Measurements from ENCODE around the gene HGS. TPM values are rescaled to one million over a fixed set of nuclear protein-coding genes. Genes with fewer than 3 reads are reported as not detected.
A peak's percentile ranks its signal among the peaks of the same experiment; 100 is the strongest.

Gene HGS
- total and polyA plus RNA-seq, 2 of the 13 experiments (the other 11 are each of a cell fraction or from before 2014, with no cell fraction given), result 73.3 to 78.1 TPM

- TF ChIP-seq, protein P1, sequence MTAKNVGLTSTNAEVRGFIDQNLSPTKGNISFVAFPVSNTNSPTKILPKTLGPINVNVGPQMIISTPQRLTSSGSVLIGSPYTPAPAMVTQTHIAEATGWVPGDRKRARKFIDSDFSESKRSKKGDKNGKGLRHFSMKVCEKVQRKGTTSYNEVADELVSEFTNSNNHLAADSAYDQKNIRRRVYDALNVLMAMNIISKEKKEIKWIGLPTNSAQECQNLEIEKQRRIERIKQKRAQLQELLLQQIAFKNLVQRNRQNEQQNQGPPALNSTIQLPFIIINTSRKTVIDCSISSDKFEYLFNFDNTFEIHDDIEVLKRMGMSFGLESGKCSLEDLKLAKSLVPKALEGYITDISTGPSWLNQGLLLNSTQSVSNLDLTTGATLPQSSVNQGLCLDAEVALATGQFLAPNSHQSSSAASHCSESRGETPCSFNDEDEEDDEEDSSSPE (CRISPR knock-in tag; IDR thresholded peaks at IDR 0.05), result no peak
- TF ChIP-seq NFIB (CRISPR knock-in tag; IDR thresholded peaks at IDR 0.05; ENCODE audit: borderline replicate concordance) (no peak), ZMYM3 (CRISPR knock-in tag; IDR thresholded peaks at IDR 0.05) (no peak), ZBTB7A (CRISPR knock-in tag; IDR thresholded peaks at IDR 0.05) (no peak), NFE2L2 (IDR thresholded peaks at IDR 0.05; ENCODE audit: low read length) (no peak), ZNF263 (CRISPR knock-in tag; IDR thresholded peaks at IDR 0.05) (peak; percentile 87), TBX2 (CRISPR knock-in tag; IDR thresholded peaks at IDR 0.05; ENCODE audit: borderline replicate concordance) (peak; percentile 20; the same call in 1 of the 2 replicates), NFYC (CRISPR knock-in tag; IDR thresholded peaks at IDR 0.05) (no peak), TFAP4 (IDR thresholded peaks at IDR 0.05; ENCODE audit: borderline replicate concordance, low read depth) (0 out of 2 replicates have a peak, but pooled peaks have one; percentile 9), ZNF18 (CRISPR knock-in tag; IDR thresholded peaks at IDR 0.05; ENCODE audit: insufficient replicate concordance) (no peak), SOX13 (IDR thresholded peaks at IDR 0.05) (no peak), SOX13 (CRISPR knock-in tag; conservative IDR thresholded peaks at IDR 0.05 in 1 of 2, IDR thresholded peaks at IDR 0.05 in 1 of 2) (no peak), MYNN (CRISPR knock-in tag; IDR thresholded peaks at IDR 0.05; ENCODE audit: low read depth) (no peak), ZNF362 (CRISPR knock-in tag; IDR thresholded peaks at IDR 0.05; ENCODE audit: borderline replicate concordance) (0 out of 2 replicates have a peak, but pooled peaks have one; percentile 71), SP4 (CRISPR knock-in tag; IDR thresholded peaks at IDR 0.05) (no peak), AHR (CRISPR knock-in tag; IDR thresholded peaks at IDR 0.05) (no peak), RFX1 (IDR thresholded peaks at IDR 0.05) (no peak)
- TF ChIP-seq, protein P2, sequence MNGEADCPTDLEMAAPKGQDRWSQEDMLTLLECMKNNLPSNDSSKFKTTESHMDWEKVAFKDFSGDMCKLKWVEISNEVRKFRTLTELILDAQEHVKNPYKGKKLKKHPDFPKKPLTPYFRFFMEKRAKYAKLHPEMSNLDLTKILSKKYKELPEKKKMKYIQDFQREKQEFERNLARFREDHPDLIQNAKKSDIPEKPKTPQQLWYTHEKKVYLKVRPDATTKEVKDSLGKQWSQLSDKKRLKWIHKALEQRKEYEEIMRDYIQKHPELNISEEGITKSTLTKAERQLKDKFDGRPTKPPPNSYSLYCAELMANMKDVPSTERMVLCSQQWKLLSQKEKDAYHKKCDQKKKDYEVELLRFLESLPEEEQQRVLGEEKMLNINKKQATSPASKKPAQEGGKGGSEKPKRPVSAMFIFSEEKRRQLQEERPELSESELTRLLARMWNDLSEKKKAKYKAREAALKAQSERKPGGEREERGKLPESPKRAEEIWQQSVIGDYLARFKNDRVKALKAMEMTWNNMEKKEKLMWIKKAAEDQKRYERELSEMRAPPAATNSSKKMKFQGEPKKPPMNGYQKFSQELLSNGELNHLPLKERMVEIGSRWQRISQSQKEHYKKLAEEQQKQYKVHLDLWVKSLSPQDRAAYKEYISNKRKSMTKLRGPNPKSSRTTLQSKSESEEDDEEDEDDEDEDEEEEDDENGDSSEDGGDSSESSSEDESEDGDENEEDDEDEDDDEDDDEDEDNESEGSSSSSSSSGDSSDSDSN (CRISPR knock-in tag; IDR thresholded peaks at IDR 0.05), result peak; percentile 45; the same call in 1 of the 2 replicates
- TF ChIP-seq, protein P3, sequence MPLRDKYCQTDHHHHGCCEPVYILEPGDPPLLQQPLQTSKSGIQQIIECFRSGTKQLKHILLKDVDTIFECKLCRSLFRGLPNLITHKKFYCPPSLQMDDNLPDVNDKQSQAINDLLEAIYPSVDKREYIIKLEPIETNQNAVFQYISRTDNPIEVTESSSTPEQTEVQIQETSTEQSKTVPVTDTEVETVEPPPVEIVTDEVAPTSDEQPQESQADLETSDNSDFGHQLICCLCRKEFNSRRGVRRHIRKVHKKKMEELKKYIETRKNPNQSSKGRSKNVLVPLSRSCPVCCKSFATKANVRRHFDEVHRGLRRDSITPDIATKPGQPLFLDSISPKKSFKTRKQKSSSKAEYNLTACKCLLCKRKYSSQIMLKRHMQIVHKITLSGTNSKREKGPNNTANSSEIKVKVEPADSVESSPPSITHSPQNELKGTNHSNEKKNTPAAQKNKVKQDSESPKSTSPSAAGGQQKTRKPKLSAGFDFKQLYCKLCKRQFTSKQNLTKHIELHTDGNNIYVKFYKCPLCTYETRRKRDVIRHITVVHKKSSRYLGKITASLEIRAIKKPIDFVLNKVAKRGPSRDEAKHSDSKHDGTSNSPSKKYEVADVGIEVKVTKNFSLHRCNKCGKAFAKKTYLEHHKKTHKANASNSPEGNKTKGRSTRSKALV (CRISPR knock-in tag; IDR thresholded peaks at IDR 0.05), result peak; percentile 60; the same call in 1 of the 2 replicates
Observed at GRCh38 chr17:81740395-81740961, 56.7 kb downstream of the HGS start (continued).
